H1 (cell line): ENCODE measurements around the gene MARVELD2.
"Not testable (repeated sequence)": the region's sequence is repeated elsewhere in the genome, so short reads cannot be mapped to it uniquely, and the experiment has no call there.

Experiments used
- HDAC6 ChIP-seq: IDR thresholded peaks from one replicate; pipeline ENCODE4 v1.7.1; 2012; ENCODE audit warnings: low read depth, mild to moderate bottlenecking, inconsistent platforms, low read length, moderate library complexity
- POLR2A ChIP-seq, 2 experiments: IDR thresholded peaks; 1 replicate in 1 of 2; 2 replicates in 1 of 2; pipeline ENCODE4 v1.6.1; 2011; ENCODE audit warnings: low read depth in 2 of 2, low read length in 2 of 2, mild to moderate bottlenecking in 2 of 2; ENCODE audit errors: control extremely low read depth in 1 of 2
- SIN3A ChIP-seq, 2 experiments: IDR thresholded peaks in 1 of 2; conservative IDR thresholded peaks in 1 of 2; 2 replicates each; pipeline ENCODE4 v1.6.1; 2011 to 2012; ENCODE audit warnings: low read length in 2 of 2, improper control_type of control experiment in 1 of 2, low read depth in 1 of 2, mild to moderate bottlenecking in 1 of 2
- SP1 ChIP-seq: IDR thresholded peaks from 2 replicates; pipeline ENCODE4 v1.6.1; 2011; ENCODE audit warnings: low read depth, low read length
- TF ChIP-seq, protein P1 (sequence below), 3 experiments: IDR thresholded peaks; 1 replicate in 2 of 3; 2 replicates in 1 of 3; pipeline versions ENCODE4 v1.5.1 to v1.6.1; 2011; ENCODE audit warnings: low read length in 3 of 3, mild to moderate bottlenecking in 3 of 3, inconsistent platforms in 2 of 3, low read depth in 1 of 3, moderate library complexity in 1 of 3; ENCODE audit not compliant: insufficient read depth in 1 of 3; ENCODE audit errors: control extremely low read depth in 1 of 3

DNA sequence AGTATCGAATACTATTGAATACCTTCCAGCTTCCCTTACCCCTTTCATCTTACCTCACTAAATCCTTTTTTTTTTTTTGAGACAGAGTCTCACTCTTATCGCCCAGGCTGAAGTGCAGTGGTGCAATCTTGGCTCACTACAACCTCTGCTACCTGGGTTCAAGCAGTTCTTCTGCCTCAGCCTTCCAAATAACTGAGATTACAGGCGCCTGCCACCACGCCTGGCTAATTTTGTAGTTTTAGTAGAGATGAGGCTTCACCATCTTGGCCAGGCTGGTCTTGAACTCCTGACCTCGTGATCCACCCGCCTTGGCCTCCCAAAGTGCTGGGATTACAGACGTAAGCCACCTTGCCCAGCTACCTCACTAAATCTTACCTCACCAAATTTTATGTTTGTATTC, 63.4 kb downstream of the MARVELD2 start:
- TF ChIP-seq, protein P1, sequence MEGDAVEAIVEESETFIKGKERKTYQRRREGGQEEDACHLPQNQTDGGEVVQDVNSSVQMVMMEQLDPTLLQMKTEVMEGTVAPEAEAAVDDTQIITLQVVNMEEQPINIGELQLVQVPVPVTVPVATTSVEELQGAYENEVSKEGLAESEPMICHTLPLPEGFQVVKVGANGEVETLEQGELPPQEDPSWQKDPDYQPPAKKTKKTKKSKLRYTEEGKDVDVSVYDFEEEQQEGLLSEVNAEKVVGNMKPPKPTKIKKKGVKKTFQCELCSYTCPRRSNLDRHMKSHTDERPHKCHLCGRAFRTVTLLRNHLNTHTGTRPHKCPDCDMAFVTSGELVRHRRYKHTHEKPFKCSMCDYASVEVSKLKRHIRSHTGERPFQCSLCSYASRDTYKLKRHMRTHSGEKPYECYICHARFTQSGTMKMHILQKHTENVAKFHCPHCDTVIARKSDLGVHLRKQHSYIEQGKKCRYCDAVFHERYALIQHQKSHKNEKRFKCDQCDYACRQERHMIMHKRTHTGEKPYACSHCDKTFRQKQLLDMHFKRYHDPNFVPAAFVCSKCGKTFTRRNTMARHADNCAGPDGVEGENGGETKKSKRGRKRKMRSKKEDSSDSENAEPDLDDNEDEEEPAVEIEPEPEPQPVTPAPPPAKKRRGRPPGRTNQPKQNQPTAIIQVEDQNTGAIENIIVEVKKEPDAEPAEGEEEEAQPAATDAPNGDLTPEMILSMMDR (IDR thresholded peaks at IDR 0.05; ENCODE audit: control extremely low read depth in 1 of 3, insufficient read depth in 1 of 3, low read depth in 1 of 3, low read length in 3 of 3): not testable (repeated sequence)
- not testable (repeated sequence) for TF ChIP-seq HDAC6; POLR2A (IDR thresholded peaks at IDR 0.05; ENCODE audit: control extremely low read depth in 1 of 2, low read depth in 2 of 2, low read length in 2 of 2); SP1; SIN3A (conservative IDR thresholded peaks at IDR 0.05 in 1 of 2, IDR thresholded peaks at IDR 0.05 in 1 of 2; ENCODE audit: low read depth in 1 of 2, low read length in 2 of 2)
